HG02610 (cell line): ENCODE measurements around the gene SLC25A51.

Experiments
- ATAC-seq: cut with Tn5 transposase; IDR thresholded peaks from one replicate; pipeline ENCODE4 v1.9.1; 2021; ENCODE audit warnings: mild to moderate bottlenecking, moderate library complexity; ENCODE audit not compliant: unreplicated experiment

SLC25A51 gene, protein sequence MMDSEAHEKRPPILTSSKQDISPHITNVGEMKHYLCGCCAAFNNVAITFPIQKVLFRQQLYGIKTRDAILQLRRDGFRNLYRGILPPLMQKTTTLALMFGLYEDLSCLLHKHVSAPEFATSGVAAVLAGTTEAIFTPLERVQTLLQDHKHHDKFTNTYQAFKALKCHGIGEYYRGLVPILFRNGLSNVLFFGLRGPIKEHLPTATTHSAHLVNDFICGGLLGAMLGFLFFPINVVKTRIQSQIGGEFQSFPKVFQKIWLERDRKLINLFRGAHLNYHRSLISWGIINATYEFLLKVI

GRCh38 chr9:37903647-37904444, at the start of gene SLC25A51:
SLC25A51 (minus strand) TSS chr9:37904127; CDS start chr9:37888550, 15,577 bp downstream.
- peak; percentile 86 for ATAC-seq

- ATAC-seq = no peak
Observed at GRCh38 chr9:37953206-37953774, 49.4 kb upstream of the SLC25A51 start.

DNA sequence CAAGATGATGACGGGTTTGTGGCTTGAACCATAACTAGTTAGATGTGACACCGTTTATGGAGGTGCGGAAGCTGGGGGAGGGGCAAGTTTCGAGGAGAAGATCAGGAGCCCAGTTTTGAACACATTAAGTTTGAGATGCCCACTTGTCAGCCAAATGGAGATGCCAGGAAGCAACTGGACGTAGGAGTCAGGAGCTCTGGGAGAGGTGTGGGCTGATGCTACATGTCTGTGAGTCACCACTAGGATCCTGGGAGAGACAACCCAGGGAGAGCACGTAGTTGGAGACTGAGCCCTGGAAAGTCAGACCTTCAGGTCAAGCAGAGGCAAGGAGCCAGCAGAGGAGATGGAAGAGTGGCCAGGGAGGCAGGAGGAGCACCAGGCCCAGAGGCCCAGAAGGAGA, 48.8 kb upstream of the SLC25A51 start:
- ATAC-seq = no peak

DNA sequence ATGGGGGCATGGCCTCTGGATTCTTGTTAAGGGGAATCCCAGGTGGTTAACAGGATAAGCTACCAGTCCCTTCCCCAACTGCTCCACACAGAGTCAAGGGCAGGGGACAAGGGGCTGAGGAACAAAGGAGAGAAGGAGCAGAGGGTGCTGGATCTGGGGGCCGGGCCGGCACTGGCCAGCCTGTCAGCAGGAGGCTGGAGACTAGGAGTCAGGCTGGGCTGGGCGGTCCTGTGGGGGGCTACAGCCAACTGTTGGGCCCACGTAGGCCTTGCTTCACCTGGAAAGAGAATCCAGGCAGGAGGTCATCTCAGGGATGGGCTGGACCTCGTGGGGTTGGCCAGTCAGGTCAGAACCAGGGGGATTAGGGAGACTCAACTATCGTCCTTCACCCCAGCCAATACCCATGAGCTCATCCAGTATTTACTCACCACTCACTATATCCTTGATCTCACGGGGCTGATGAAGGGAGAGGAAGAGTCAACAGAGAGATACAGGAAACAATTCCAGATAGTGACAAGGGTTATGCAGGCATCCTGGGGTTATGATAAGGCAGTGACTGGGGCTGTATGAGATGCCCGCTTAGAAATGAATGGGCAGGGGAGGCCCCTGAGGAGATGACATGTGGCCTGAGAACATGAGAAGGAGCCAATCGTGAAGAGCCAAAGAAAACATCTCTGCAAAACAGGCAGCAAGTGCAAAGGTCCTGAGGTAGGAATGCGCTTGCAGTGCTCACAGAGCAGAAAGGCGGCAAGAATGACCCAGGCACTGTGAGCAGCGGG, 47.9 kb upstream of the SLC25A51 start:
- no peak for ATAC-seq

GRCh38 chr9:37950561-37950960, 46.6 kb upstream of the SLC25A51 start:
- ATAC-seq = no peak

DNA sequence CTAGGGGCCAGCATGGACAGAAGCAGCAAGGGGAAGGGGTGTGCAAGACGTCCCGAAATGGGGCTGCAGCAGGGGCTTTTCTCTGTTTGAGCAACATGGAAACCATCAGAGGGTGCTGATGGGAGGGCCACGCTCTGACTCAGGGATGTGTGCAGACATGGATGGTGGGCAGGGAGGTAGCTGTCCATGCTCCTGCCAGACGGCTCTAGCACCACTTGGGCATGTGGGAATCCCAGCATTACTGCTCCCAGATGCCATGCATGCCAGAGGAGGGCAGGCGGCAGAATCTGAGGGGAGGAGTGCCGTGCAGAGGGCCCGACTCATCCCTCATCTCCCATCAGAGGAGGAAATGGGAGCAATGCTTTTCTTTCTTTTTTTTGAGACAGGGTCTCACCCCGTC, 45.6 kb upstream of the SLC25A51 start:
- ATAC-seq = no peak

- no peak for ATAC-seq
Observed at GRCh38 chr9:37948417-37948980, 44.6 kb upstream of the SLC25A51 start.

DNA sequence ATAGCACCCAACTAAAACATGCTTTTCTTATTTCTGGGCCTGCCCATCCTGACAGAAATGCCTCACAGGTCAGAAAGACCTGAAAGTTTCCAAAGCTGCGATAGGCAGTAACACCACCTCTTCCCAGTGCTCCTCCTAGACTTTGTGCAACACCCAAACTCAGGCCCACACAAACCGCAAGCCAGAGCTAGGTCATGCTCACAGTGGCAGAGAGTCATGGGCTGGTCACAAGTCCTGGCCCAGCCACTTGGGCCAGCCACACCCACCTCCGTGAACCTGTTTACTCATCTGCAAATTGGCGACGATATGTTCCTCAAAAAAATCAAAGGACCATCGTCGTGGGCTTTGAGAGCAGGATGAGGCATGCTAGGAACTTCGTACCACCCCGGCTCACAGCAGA, 44.0 kb upstream of the SLC25A51 start:
- ATAC-seq = no peak

DNA sequence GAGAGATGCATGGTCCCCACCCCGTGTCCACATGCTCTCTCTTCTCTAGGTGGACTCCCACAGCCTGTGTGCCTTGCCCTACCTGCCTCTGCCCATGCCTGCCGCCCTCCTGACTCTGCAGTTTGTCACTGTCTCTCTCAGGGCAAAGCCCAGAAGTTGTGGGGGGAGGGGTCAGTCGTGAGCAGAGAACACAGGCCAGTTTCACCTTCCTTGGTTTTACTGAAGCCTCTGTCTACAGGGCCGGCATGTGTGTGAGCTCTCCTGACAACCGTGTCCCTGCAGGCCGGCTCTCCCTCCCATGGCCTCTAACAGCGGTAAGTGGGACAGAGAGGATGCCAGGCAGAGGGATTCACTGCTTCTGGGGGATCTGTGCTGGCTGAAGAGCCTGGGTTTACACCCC, 43.5 kb upstream of the SLC25A51 start:
- no peak for ATAC-seq

DNA sequence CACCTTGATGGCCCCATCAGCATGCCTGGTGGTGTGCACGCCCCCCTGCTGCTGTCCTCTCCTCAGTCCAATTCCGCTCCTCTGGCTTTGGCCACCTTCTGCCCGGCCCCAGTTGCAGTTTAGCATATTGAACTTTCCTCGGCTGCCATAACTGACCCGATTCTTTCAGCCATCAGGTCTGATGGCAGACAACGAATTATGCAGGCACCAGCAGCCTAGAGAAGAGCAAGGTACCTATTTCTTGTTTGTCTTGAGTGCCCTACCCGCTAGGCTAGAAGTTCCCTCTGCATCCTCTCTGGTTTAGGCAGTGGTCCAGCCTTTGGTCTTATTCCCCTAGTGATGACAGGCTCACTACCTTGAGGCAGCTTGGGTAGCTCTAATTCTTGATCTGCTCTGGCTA, 43.0 kb upstream of the SLC25A51 start:
- no peak for ATAC-seq

- no peak for ATAC-seq
Observed at GRCh38 chr9:37946041-37946440, 42.1 kb upstream of the SLC25A51 start.

DNA sequence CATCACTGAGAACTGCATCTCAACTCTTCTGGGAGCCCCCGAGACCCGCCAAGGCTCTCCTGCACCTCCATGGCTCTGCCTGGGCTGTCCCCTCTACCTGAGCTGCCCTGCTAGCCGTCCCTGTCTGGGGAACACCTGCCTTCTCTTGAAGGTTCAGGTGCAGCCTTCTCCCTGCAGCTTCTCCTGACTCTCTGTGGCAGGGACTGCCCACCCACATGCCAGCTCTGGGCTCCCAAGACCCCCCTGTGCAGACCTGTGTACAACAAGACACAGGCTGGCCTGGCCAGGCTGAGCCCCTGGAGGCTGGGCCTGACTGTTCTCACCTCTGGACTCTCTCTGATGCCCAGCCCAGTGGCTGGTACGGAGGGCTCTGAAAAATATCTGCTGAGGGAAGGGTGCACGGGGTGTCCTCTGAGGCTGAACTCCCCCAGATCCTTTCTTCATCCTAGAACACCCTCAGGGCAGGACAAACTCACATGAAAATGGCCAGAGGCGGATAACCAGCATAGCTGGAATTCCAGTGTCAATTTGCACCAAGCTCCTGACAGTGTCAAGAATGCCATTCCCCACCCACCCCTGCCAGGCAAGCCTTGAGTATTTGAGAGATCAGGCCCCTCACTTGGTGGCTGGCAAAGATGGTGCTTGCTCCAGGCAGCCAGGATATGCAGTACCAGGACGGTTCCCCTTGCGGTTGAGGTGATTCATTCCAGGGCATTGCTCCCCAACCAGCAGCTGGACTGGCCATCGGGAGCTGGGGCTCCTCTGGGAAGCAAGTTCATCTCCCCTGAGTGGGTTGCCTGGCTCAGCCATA, 40.9 kb upstream of the SLC25A51 start:
- no peak for ATAC-seq

DNA sequence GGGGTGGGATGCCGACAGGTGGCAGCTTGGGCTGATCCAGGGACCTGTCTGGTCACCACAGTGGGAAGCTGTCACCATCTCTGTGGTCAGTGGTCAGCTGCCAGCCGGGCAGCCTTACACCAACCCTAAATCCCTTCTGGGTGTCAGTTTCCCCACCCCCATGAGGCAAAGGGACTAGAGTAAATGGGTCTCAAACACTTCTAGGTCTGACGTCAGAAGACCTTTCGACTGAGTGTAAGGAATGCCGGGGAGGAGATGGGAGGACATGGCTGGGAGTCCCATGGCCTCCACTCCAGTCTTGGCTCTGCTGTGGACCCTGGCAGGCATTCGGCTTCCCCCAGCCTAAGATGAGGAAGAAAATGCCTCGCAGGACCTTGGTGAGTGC, 40.3 kb upstream of the SLC25A51 start:
- ATAC-seq = no peak

- ATAC-seq = no peak
Observed at GRCh38 chr9:37943345-37944265, 39.7 kb upstream of the SLC25A51 start.

DNA sequence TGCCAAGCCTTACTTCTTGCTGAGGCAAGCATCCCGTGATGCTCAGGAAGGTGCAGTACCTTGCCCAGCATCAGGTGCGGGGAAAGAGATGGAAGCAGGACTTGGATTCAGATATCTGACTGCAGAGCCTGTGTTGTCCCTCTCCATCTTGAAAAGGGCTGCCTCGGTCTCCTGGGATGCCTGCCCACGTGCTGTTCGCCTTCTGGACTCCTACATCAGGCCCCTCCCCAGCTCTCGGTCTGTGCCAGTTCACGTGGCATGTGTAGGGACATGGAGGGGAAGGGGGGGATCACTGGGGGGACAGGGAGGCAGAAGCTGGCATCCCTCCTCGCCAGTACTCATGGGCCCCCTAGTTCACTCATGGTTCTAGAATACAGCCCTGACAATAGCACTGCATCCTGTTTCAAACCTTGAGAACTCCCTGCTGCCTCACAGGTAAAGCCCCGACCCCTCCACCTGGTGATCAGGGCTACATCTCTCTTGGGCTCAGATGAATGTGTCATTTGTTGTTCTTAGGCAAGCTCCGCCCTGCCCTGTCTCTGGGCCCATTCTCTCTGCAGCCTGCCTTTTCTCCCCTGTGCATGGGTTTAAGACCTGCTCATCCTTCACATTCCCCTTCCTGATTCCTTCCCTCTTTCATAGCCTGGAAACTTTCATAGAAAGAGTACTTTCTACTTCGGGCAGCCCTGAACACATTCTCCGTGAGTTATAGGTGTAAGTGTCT, 38.9 kb upstream of the SLC25A51 start:
- ATAC-seq = no peak

GRCh38 chr9:37941253-37941652, 37.3 kb upstream of the SLC25A51 start:
- ATAC-seq = no peak

DNA sequence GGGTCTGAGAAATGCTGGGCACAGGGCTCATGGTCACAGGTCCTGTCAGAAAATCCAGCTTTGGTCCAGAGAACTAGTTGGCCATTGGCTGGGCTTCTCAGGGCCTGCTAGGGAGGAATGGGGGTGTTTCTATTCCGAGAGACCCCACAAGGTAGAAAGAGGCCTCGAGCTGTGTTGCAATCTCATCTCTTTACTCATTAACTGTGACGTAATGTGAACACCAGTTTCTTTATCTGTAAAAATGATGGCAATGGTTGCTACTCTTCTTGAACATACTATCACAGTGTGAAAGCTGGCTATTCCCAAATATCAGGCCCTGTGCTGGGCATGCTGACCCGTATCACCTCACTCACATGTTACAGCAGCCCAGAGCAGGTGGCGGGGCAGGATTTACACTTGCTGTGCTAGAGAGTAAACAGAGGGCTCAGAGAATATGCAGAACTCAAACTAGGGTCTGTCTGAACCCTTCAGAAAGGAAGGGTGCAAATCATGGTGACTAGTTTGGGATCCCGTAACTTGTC, 35.7 kb upstream of the SLC25A51 start:
- ATAC-seq = no peak
